NCI-H748 (cell line): ENCODE results near the gene WAC.

Experiments used
- DNase-seq: peaks from one replicate; lab custom pipeline; 2025; ENCODE audit not compliant: unreplicated experiment; lab: John Stamatoyannopoulos, UW

WAC gene

GRCh38 chr10:28530751-28531150 lies 2.2 kb upstream of the WAC start:
- no peak for DNase-seq

- DNase-seq = peak; percentile 61
These were observed 257 bp downstream of the WAC start for GRCh38 chr10:28533186-28533564.

GRCh38 chr10:28533571-28534304 lies 820 bp downstream of the WAC start:
- peak; percentile 49 for DNase-seq

- no peak for DNase-seq
These were observed 2.9 kb downstream of the WAC start for GRCh38 chr10:28535846-28536245.

- DNase-seq = no peak
These were observed 5.7 kb downstream of the WAC start for GRCh38 chr10:28538595-28538994.

DNA sequence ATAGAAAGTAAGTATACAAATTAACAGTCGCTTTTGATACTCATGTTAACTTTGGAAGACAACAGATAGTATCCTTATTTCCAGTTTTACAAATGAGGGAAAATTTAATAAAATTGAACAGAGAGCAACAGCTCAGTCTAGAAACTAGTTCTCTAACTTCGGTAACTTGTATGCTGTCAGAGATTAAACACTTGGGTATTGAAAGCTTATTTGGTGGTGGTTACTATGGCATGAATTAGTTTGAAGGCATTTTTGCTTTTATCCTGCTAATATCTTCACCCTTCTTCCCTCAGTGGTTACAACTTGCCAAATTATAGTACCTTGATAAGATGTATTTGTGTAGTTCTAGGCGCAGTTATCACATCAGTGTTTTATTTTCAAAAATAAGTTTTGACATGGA lies 7.2 kb downstream of the WAC start:
- DNase-seq = no peak

- no peak for DNase-seq
These were observed 8.9 kb downstream of the WAC start for GRCh38 chr10:28541717-28542365.

- no peak for DNase-seq
These were observed 9.8 kb downstream of the WAC start for GRCh38 chr10:28542728-28543127.

DNA sequence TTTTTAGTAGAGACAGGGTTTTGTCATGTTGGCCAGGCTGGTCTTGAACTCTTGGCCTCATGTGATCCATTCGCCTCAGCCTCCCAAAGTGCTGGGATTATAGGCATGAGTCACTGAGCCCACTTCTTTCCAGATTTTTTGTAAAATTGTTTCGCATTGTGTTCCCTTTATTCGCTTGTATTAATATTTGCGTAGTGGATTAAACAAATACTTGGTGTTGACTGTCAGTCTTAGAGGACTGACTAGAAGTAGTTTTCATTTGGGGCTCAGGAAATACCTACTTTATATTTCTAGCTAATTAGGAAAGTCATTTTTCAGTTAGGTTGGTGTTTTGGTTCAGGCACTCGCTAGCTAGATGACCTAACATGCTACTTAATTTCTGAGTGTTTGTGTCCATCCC lies 11.1 kb downstream of the WAC start:
- no peak for DNase-seq

DNA sequence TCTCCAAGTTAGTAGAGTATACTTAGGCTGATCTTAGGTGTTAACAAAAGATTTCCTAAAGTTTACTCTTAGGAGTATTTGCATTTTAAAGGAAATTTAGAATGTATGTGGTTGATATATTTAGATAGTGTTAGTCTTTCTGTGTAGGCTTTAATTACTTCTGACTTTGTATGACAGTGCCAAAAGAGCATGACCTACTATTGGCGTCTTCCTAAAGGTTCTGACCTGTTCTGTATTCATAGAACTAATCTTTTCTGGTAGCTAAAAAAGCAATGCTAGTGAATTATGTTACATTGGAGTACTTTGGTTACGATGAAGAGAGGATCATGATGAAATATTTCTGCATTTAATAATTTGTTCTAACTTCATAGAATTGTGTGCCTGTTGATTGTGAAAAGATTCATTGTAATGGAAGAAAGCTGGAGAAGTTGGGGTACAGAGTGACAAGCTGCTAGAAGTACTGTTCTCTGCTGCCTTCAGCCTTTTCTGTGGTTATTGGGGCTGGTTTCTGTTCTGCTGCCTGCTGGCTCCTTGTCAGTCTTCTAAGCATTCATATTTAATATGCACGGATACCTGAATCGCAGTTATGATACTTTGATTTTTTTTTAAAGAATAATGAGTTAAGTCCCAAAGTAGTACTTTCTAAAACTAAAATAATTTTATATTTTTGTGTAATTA lies 13.2 kb downstream of the WAC start:
- DNase-seq = no peak

DNA sequence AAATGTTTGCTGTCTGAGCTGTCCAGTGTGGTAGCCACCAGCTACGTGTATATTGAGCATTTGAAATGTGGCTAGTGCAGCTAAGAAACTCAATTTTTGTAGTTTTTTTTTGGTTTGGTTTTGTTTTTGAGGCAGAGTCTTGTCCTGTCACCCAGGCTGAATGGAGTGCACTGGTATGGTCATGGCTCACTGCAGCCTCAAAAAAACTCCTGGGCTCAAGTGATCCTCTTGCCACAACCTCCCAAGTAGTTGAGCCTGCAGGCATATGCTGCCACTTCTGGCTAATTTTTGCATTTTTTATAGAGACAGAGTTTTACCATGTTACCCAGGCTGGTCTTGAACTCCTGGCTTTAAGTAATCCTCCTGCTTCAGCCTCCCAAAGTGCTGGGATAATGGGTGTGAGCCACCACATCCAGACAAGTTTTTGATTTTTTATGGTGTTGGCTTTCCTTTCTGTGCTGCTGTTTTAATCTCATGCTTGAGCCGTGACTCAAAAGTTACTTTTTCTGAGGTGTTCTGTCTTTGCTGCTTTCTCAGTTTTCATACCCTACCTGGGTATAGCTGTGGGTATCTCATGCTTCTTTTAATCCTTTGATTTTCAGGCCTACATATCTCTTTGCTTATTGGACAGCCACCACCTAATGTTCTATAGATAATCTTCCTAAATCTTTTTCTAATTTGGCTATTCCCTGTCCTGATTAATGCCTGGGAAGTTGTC lies 16.0 kb downstream of the WAC start:
- no peak for DNase-seq

- DNase-seq = no peak
These were observed 18.2 kb downstream of the WAC start for GRCh38 chr10:28551086-28551485.

DNA sequence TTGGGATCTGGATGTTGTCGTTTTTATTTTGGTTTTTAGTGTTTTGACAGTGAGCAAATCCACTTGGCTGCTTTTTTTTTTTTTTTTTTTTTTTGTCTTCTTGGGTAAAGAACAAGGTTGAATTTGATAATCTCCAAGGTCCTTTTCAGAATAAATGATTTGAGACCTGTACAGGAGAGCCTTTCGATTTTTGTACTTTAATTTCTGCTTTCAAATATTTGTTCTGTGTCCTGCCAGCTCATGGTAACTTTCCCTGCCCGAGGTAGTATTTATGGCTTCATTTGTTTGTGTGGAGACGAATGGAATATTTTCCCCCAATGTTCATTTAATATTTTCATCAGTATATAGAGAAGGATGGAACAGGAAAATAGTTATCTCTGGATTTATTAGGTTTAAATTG lies 19.9 kb downstream of the WAC start:
- no peak for DNase-seq

GRCh38 chr10:28554009-28554408 lies 21.1 kb downstream of the WAC start:
- DNase-seq = no peak

DNA sequence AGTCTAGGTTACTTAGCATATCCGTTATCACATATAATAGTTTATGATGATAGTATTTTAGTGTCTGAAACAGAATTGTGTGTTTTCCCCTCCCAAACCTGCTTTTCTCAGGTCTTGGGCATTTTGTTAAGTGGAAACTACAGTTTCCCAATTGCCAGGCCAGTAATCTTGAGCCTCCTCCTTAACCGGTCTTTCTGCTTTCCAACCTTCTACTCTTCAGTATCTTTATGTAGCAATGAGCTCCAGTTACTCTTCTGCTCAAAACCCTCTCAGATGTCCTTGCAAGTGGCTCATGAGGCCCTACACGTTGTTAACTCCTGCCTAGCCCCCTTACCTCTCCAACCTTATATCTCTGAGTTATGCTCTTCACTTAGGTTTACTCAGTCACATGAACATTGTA lies 22.0 kb downstream of the WAC start:
- DNase-seq = no peak

DNA sequence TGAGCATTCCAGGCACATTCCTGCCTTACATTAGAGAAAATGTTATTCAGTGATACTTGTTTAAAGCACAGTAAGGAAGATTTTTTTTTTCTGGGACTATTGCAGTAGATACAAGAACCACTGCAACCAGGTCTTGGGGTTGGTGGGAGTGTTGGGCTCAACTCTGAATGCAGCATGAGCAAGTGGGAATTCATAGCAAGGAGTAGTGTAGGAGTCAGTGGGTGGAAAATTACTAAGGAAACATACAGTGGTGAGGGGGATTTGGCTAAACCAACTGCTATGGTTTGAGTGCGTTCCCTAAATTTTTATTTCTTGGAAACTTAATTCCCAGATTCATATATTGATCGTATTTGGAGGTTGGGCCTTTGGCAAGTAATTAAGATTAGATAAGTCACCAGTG lies 22.4 kb downstream of the WAC start:
- DNase-seq = no peak

- DNase-seq = no peak
These were observed 23.2 kb downstream of the WAC start for GRCh38 chr10:28556142-28556541.

GRCh38 chr10:28558186-28558585 lies 25.3 kb downstream of the WAC start:
- no peak for DNase-seq

DNA sequence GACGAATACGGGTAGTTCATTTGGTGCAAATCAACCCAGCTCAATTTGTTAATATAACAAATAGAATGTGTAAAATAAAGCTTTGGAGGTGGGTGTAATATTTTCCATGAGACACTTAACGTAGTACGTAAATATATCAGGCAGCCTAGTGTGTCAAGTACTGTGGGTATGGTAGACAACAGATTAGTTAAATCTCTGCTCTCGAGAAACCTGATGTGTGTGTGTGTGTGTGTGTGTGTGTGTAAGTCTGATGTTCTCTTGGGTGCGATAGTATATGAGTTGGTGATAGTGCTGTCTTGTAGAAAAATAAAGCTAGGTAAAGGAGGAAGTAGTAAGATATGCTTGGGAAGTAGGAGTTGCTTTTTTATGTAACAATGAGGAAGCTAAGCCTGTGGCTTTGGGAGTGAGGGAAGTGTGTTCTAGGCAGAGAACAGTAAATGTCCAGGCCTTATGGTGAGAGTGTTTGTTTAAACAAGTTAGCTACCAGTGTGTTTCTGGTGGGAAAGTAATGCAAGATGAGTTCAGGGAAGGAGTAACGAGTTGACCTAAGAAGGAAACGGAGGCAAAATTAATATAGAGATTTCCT lies 26.1 kb downstream of the WAC start:
- no peak for DNase-seq

GRCh38 chr10:28559618-28560017 lies 26.7 kb downstream of the WAC start:
- DNase-seq = no peak

GRCh38 chr10:28560617-28561016 lies 27.7 kb downstream of the WAC start:
- no peak for DNase-seq
